Hematopoietic multipotent progenitor cell (in vitro differentiated cells): Measurements from ENCODE around the gene DERL2. TPM values are rescaled to one million over a fixed set of nuclear protein-coding genes. Genes with fewer than 3 reads are reported as not detected.

Experiments used
- DNase-seq, 3 donors: peaks; one replicate each; pipeline ENCODE4 v3.0.0-alpha.2; 2011 to 2015; ENCODE audit warnings: low read depth in 2 of 3, low spot score in 2 of 3
- total RNA-seq: library from RNA; depleted of rRNA; stranded (reverse); fragments of >200 nt; gene quantifications from one replicate; pipeline ENCODE4 v1.2.3, GENCODE V29; 2012

Gene DERL2
- total RNA-seq, 1 donor: 22.1 TPM

- DNase-seq: no peak
Observed at GRCh38 chr17:5502552-5502951, 16.6 kb upstream of the DERL2 start.

DNA sequence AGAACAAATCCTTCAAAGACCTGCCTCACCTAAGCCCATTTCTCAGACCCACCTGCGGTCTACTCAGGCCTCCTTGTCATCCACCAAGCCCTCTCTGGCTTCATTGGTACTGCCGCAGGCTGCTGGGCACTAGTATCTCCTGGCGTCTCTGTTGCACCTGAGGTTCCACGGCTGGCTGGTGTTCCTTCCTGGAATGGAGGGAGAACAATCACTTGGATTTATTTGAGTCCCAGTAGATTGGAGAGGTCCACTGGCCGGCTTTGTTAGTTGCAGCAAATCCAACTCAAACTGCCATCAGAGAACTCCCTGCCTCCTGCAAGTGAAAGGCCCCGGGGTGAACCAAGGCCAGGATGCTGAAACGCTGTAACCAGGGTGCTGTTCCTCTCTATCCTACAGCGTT, 15.7 kb upstream of the DERL2 start:
- DNase-seq: no peak

- peak; percentile 41 to 91 (median 85) for DNase-seq
Observed at GRCh38 chr17:5500589-5501391, 14.8 kb upstream of the DERL2 start.

DNA sequence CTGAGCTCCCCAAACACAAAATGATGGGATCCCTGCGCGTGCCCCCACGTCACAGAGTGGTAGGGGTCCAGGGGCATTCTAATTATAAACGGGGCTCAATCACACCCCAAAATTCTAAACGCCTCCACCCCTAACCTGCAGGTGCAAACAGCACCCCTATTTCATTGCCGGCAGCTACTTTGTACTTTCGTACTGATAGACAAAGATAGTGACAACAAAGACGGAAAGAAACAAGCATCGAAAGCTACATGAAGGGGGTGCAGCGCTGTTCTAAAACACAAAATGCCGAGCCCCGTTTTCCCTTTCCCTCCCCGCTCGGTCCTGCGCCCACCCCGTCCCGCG, 14.2 kb upstream of the DERL2 start:
- DNase-seq: no peak

DNA sequence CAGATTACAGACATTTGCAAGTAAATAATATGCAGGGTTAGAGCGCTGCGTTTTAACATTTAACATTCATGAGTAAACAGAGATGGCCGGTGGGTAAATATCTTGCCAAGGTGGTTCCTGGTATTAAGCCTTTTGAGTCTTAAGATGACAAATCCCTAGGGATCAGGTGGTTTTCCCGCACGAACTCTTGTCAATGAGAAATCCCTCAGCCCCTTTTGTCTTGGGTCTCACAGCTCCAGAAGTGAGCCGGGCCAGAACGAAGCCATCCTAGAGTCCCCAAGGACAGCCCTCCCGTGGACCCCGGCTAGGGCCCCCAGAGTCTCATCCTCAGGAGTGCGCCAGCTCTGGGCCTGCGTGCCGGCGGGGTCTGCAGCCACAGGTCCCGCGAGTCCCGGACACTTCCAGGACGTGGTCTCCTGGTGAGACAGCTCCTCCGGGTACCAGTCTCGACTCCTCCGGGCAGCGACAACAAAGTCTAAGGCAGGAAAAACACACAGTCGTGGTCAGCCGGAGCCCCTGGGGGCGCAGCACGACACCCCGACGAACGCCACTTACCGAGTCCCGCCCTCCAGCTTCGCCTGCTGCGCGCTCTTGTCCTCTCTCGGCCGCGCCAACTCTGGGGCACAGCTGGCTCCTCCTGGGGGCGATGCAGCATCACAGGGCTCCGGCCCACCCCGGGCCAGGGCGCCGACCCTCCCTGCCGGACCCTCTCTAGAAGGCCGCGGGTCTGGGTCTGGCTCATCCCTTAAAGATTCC, 13.7 kb upstream of the DERL2 start:
- peak in 1 of 3 donors; percentile 12 for DNase-seq

- no peak for DNase-seq
Observed at GRCh38 chr17:5492970-5493369, 7.0 kb upstream of the DERL2 start.

DNA sequence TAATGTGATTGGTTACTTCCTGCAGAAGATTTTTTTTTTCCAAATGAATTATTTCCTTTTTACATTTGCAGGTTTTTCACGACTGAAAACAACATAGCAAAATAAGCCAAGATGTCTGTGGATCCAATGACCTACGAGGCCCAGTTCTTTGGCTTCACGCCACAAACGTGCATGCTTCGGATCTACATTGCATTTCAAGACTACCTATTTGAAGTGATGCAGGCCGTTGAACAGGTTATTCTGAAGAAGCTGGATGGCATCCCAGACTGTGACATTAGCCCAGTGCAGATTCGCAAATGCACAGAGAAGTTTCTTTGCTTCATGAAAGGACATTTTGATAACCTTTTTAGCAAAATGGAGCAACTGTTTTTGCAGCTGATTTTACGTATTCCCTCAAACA, 2.8 kb upstream of the DERL2 start:
- DNase-seq: no peak

DNA sequence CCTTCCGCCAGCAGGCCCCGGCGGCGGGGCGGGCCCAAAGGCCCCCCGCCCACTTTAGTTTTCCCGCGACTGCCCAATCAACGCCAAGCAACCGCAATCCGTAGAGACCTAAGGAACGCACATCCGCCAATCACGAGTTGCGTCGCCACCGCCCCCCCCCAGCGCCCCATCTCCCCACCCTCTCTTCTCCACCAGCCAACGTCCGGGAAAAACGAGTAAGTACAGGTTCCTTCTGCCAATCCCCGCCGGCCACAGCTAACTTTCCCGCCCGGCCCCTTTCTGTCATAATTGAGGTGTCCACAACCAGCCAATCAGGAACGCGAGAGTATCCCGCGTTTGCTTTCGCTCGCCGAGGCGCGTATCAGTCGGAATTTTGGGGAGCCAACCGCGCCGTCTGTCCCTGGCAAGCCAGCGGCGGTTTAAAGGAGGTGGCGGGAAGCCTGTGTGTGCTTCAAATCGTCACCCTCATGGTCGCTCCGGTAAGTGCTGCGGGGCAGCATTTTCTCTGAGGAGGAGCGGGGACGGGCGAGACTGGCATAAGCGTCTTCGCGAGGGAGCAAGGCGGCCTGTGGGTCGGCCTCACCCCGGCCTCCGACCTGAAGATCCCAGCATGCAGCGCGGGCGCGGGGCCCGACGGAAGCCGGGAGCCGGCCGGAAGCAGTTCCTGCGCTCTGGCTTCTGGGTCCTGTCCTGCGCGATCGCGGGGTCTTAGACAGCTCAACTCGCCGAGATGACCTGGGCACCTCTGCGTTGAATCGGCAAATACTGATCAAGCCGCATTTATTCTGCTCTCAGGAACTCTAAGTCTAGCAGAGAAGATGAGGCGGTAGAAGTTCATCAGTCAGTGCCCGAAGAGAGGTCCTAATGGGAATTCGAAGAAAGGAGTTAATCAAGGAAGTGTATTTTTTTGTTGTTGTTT, 487 bp upstream of the DERL2 start, which contains the start of gene MIS12:
MIS12 (plus strand) TSS at position 361 of the 919 bp plus-strand sequence. CDS start 2,297 bp downstream, outside the sequence.
- DNase-seq: peak; percentile 91 to 100 (median 99)

- no peak for DNase-seq
Observed at GRCh38 chr17:5481451-5481850, 4.5 kb downstream of the DERL2 start.

GRCh38 chr17:5480962-5481361, 5.0 kb downstream of the DERL2 start:
- DNase-seq: no peak

GRCh38 chr17:5478992-5479391, 7.0 kb downstream of the DERL2 start:
- no peak for DNase-seq

DNA sequence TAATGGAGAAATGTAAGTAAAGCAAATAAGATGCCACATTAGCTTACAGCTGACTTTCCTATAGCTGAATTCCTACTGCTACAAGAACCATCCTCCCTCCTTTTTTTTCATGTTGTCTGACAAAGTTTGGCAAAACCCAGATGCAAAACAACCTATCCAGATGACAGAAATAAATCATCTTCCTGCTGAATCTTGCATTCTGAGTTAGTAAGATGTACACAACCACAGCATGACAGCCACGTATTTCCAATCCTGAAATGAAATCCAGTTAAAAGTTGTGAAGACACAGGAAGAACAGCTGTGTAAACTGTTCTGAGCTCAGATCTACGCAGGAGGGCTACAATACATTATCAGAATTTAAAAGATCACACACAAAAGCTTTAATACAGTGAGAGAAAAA, 12.1 kb downstream of the DERL2 start:
- DNase-seq: no peak

DNA sequence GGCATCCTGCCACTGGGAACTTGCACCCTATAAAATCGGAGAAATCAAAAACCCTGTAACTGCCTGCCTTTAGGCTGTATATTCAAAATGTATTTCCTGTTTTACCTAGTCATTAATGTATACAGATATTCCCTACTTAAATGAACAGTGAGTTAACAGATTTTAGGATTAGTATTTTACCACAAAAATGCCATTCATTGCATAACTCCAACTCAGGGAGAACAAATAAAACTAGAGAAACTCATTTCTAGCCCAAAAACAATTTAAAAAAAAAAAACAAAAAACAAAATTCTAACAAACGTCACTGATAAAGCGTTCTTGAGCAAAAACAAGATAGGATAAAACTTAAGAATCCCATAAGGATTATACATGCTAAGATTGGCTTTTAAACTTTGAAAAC, 13.5 kb downstream of the DERL2 start:
- DNase-seq: no peak

GRCh38 chr17:5468075-5468473, 17.9 kb downstream of the DERL2 start:
- DNase-seq: peak in 1 of 3 donors; percentile 5

GRCh38 chr17:5467416-5467815, 18.6 kb downstream of the DERL2 start:
- DNase-seq: no peak

DNA sequence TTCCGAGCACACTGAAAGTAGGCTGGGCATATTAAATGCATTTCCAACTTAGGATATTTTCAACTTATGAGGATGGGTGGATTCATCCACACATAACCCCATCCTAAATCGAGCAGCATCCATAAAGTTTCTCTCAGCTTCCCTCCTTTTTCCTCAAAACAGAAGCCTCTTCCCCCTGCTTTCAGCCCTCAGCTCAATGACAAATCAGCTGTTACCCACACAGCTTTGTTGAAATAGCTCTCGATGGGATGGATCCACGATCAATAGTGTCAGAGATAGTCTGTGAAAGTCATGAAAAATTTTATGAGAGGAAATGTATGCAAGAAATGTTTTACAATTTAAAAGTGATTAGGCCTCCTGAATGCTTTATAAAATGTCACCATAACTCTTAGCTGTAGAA, 19.7 kb downstream of the DERL2 start:
- DNase-seq: no peak

- DNase-seq: no peak
Observed at GRCh38 chr17:5464717-5465507, 21.1 kb downstream of the DERL2 start.

DNA sequence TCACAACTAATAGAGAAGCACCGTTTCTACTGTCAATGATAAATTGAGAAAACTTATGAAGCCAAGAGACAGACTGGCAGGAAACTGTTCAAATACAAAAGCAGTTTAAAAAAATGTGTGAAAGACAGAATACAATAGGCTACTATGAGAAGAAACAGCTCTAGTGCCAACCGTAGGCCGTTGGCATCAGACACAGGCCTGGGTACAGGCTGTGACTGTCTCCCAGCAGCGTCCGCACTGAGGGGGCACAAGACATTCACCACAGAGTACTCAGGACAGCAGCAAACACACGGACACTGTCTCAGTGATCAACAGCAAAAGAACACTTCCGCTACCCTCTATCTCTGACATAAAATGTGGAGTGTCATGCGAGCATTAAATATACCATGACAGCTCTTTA, 39.2 kb downstream of the DERL2 start:
- no peak for DNase-seq

DNA sequence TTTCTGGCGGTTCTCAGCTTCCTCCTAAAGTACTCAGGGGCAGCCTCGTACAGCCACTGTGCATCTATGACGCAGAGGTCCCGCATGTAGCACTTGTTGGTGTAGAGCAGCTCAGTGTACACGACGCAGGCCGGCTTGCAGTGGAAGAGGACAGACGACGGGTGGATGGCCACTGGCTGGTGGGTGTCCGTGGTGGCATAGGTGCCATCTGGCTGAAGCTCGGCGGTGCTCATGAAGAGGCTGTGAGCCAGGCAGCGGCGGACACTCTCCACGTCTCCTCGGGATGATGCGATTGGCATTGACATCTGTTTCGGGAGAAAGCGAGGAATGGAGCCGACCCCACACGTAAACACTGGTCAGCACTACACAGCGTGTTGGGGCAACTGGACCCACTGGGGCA, 41.8 kb downstream of the DERL2 start:
- no peak for DNase-seq

- no peak for DNase-seq
Observed at GRCh38 chr17:5443728-5444127, 42.2 kb downstream of the DERL2 start.
